GM12873 (cell line): Measurements from ENCODE around the gene SLC35F2.

Source experiments
- CTCF ChIP-seq: IDR thresholded peaks from 2 replicates; pipeline ENCODE4 v1.5.1; 2012; ENCODE audit warnings: low read depth, mild to moderate bottlenecking, moderate library complexity, low read length, control low read depth; ENCODE audit not compliant: insufficient read depth; ENCODE audit errors: missing control alignments

The SLC35F2 gene

GRCh38 chr11:107819361-107820014 lies 39.1 kb downstream of the SLC35F2 start:
- TF ChIP-seq CTCF, result no peak

- TF ChIP-seq CTCF, result no peak
These were observed 40.1 kb downstream of the SLC35F2 start for GRCh38 chr11:107818491-107818890.

GRCh38 chr11:107816028-107816427 lies 42.6 kb downstream of the SLC35F2 start:
- TF ChIP-seq CTCF, result no peak

GRCh38 chr11:107810875-107811274 lies 47.7 kb downstream of the SLC35F2 start:
- TF ChIP-seq CTCF, result no peak

- no peak for TF ChIP-seq CTCF
These were observed 50.1 kb downstream of the SLC35F2 start for GRCh38 chr11:107808521-107808920.

GRCh38 chr11:107804971-107805370 lies 53.6 kb downstream of the SLC35F2 start:
- TF ChIP-seq CTCF, result no peak

- no peak for TF ChIP-seq CTCF
These were observed 54.4 kb downstream of the SLC35F2 start for GRCh38 chr11:107804211-107804610.
